ENCODE measurements around the gene C12orf43. TPM values are rescaled to one million over a fixed set of nuclear protein-coding genes. Genes with fewer than 3 reads are reported as not detected.

C12orf43 gene
- total RNA-seq, 1 experiment from 2014 or later, result 14.8 TPM

DNA sequence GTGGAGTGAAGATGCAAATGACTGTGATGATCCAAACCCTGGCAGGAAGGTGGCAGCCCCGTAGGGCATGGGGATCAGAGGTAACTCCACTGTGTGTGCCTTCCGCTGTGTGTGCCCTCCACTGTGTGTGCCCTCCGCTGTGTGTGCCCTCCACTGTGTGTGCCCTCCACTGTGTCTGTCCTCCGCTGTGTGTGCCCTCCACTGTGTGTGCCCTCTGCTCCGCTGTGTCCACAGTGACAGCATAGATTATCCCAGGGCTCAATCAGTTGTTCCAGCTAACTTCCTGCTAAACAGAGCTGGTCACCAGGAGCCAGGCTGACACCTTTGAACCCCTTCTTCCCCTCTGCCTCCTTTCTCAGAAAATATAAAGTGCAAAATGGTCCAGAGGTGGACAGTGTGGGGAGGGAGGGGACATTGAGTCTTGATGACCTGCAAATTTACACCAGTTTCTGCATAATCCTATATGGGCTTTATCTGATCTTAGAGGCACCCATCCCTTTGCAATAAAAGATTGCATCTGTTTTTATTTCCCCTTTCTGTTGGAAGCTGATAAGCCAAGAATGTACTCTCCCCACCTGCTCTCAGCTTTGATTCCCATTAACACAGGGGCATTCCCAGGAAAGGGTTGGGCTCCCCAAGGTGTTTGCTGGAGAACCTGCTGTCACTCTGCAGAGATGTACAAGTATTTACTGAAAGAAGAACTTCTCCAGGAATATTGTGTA lies 59.5 kb downstream of the C12orf43 start:
- no peaks in the 10 kb centered on the region for H3K27me3 ChIP-seq (ENCODE audit: insufficient read depth, low read depth)
- H3K9me2 ChIP-seq (ENCODE audit: insufficient read depth), result no peaks in the 10 kb centered on the region
- peaks cover 7% of the 10 kb centered on the region for H3K4me1 ChIP-seq (replicated peaks; ENCODE audit: insufficient read depth)
- H3K4me3 ChIP-seq, result no peak overlapping the region
- H3K79me2 ChIP-seq (ENCODE audit: low read depth), result no peaks in the 10 kb centered on the region
- no peaks in the 10 kb centered on the region for H4K20me1 ChIP-seq (ENCODE audit: insufficient read depth)
- no peaks in the 10 kb centered on the region for H3K9me3 ChIP-seq (ENCODE audit: insufficient read depth, low read depth)
- ChIA-PET POLR2A (ENCODE audit: unreplicated experiment) (no interaction called here), CTCF (no interaction called here)
- no peak overlapping the region for H3K4me2 ChIP-seq
- TF ChIP-seq, protein P1, sequence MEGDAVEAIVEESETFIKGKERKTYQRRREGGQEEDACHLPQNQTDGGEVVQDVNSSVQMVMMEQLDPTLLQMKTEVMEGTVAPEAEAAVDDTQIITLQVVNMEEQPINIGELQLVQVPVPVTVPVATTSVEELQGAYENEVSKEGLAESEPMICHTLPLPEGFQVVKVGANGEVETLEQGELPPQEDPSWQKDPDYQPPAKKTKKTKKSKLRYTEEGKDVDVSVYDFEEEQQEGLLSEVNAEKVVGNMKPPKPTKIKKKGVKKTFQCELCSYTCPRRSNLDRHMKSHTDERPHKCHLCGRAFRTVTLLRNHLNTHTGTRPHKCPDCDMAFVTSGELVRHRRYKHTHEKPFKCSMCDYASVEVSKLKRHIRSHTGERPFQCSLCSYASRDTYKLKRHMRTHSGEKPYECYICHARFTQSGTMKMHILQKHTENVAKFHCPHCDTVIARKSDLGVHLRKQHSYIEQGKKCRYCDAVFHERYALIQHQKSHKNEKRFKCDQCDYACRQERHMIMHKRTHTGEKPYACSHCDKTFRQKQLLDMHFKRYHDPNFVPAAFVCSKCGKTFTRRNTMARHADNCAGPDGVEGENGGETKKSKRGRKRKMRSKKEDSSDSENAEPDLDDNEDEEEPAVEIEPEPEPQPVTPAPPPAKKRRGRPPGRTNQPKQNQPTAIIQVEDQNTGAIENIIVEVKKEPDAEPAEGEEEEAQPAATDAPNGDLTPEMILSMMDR (conservative IDR thresholded peaks at IDR 0.05), result no peak
- TF ChIP-seq EZH2 (IDR thresholded peaks at IDR 0.05; ENCODE audit: low read depth), result no peak
- no peak overlapping the region for H2AFZ ChIP-seq
- DNase-seq, result no peak
- H3K36me3 ChIP-seq (ENCODE audit: low read depth), result no peaks in the 10 kb centered on the region
- intact Hi-C loops (cut with micrococcal nuclease; ENCODE audit: unreplicated experiment), result no loop called here
- BruUV-seq (replicated peaks), result no TSS peak
- H3F3A ChIP-seq (ENCODE audit: insufficient read depth, low read depth), result peaks cover 4% of the 10 kb centered on the region; the same call in 1 of the 2 replicates
- no peak overlapping the region for H3K27ac ChIP-seq

DNA sequence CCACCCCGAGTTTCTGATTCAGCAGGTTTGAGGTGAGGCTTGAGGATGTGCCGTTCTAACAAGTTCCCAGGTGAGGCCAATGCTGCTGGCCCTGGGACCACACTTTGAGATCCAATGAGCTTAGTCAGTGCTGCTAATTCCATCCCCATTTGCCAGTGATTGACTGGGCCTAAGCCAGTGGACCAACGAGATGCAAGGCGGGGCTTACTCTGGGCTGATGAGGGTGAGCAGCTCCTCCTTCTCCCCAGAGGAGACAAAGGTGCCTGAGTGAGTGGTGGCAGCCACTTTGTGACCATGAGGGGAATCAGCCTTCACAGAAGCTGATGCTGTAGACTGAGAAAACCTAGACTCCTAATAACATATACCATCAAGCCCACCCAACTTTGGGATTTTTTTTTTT lies 61.1 kb downstream of the C12orf43 start:
- H4K20me1 ChIP-seq (ENCODE audit: insufficient read depth), result no peaks in the 10 kb centered on the region
- H3K4me3 ChIP-seq, result no peak overlapping the region
- no peak overlapping the region for H3K27ac ChIP-seq
- intact Hi-C loops (cut with micrococcal nuclease; ENCODE audit: unreplicated experiment), result no loop called here
- H3K9me3 ChIP-seq (ENCODE audit: insufficient read depth, low read depth), result no peaks in the 10 kb centered on the region
- H3K9me2 ChIP-seq (ENCODE audit: insufficient read depth), result no peaks in the 10 kb centered on the region
- H3K27me3 ChIP-seq (ENCODE audit: insufficient read depth, low read depth), result no peaks in the 10 kb centered on the region
- H3K36me3 ChIP-seq (ENCODE audit: low read depth), result no peaks in the 10 kb centered on the region
- H3K79me2 ChIP-seq (ENCODE audit: low read depth), result no peaks in the 10 kb centered on the region
- POLR2A ChIA-PET (ENCODE audit: unreplicated experiment), result interaction anchor here (0.6 kb wide), 2 partner anchors 52 to 531 kb away, joined by 4 to 5 read pairs; no protein-coding TSS in a partner anchor
- DNase-seq, result peak in 1 of 2 experiments; percentile 41
- H3K4me2 ChIP-seq, result no peak overlapping the region
- CTCF ChIA-PET, result no interaction called here
- H3F3A ChIP-seq (ENCODE audit: insufficient read depth, low read depth), result peaks cover 4% of the 10 kb centered on the region; the same call in 1 of the 2 replicates
- H2AFZ ChIP-seq, result no peak overlapping the region
- no peak for TF ChIP-seq EZH2 (IDR thresholded peaks at IDR 0.05; ENCODE audit: low read depth)
- TF ChIP-seq, protein P1 (conservative IDR thresholded peaks at IDR 0.05), result no peak
- BruUV-seq (replicated peaks), result no TSS peak
- H3K4me1 ChIP-seq (replicated peaks; ENCODE audit: insufficient read depth), result peaks cover 7% of the 10 kb centered on the region

DNA sequence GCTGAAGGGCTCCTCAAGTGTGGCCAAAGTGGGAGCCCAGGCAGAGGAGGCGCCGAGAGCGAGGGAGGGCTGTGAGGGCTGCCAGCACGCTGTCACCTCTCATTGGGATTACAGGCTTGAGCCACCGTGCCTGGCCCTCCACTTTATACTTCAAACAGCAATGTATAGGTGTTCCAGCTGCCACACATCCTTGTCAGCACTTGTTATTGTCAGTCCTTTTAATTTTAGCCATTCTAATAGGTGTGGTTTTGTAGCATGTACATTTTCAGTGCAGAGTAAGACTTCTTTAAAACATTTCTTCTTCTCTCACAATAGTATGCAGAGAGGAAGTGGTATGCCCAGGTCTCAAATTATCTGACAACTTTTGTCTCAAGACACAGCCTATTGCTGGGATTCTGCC lies 65.5 kb downstream of the C12orf43 start:
- no peak overlapping the region for H3K4me3 ChIP-seq
- H3K4me2 ChIP-seq, result no peak overlapping the region
- CTCF ChIA-PET, result no interaction called here
- H4K20me1 ChIP-seq (ENCODE audit: insufficient read depth), result no peaks in the 10 kb centered on the region
- no peak overlapping the region for H3K27ac ChIP-seq
- POLR2A ChIA-PET (ENCODE audit: unreplicated experiment), result no interaction called here
- no peaks in the 10 kb centered on the region for H3K9me2 ChIP-seq (ENCODE audit: insufficient read depth)
- no peaks in the 10 kb centered on the region for H3K4me1 ChIP-seq (replicated peaks; ENCODE audit: insufficient read depth)
- H3K9me3 ChIP-seq (ENCODE audit: insufficient read depth, low read depth), result no peaks in the 10 kb centered on the region
- no peaks in the 10 kb centered on the region for H3F3A ChIP-seq (ENCODE audit: insufficient read depth, low read depth)
- BruUV-seq (replicated peaks), result no TSS peak
- no peaks in the 10 kb centered on the region for H3K36me3 ChIP-seq (ENCODE audit: low read depth)
- H3K27me3 ChIP-seq (ENCODE audit: insufficient read depth, low read depth), result no peaks in the 10 kb centered on the region
- no peak for TF ChIP-seq EZH2 (IDR thresholded peaks at IDR 0.05; ENCODE audit: low read depth)
- TF ChIP-seq, protein P1 (conservative IDR thresholded peaks at IDR 0.05), result no peak
- no peaks in the 10 kb centered on the region for H3K79me2 ChIP-seq (ENCODE audit: low read depth)
- DNase-seq, result no peak
- H2AFZ ChIP-seq, result no peak overlapping the region
- intact Hi-C loops (cut with micrococcal nuclease; ENCODE audit: unreplicated experiment), result no loop called here

Other genes starting within 250 kb of the C12orf43 start
- gene SPPL3, start 112.1 kb downstream of the C12orf43 start, total RNA-seq (2021), result 27.1 and 44.7 TPM in 2 replicates
- gene HNF1A, start 37.9 kb downstream of the C12orf43 start, total RNA-seq (2021), result not detected in 2 replicates
- gene OASL, start 22.8 kb upstream of the C12orf43 start, total RNA-seq (2021), result 1.7 and 2.7 TPM in 2 replicates
- gene P2RX7, start 116.4 kb upstream of the C12orf43 start, total RNA-seq (2021), result 2.2 and 3.2 TPM in 2 replicates
- gene P2RX4, start 193.6 kb upstream of the C12orf43 start, total RNA-seq (2021), result 21.0 and 28.1 TPM in 2 replicates